ENCODE measurements around the gene TRPC4. TPM values are rescaled to one million over a fixed set of nuclear protein-coding genes. Genes with fewer than 3 reads are reported as not detected.

TRPC4 gene
- polyA plus RNA-seq, 3 donors = not detected

GRCh38 chr13:37652596-37652995 is 217.0 kb downstream of the TRPC4 start:
- no CpG with 5 or more reads among the region's 1 CpG for WGBS (ENCODE audit: insufficient coverage)
- Histone ChIP-seq H3K27ac (ENCODE audit: low read depth in 1 of 2, low read length in 2 of 2) (no peak overlapping the region), H3K9ac (ENCODE audit: insufficient read depth, low read length, poor library complexity, severe bottlenecking) (no peak overlapping the region), H4K20me1 (ENCODE audit: insufficient read depth, low read length) (no peaks in the 10 kb centered on the region), H3K4me2 (replicated peaks; ENCODE audit: extremely low read depth, low read length, poor library complexity, severe bottlenecking) (no peak overlapping the region), H2AFZ (ENCODE audit: insufficient read depth, low read depth, low read length, poor library complexity, severe bottlenecking) (no peak overlapping the region), H3K9me3 (replicated peaks in 1 of 2; ENCODE audit: control insufficient read depth in 1 of 2, insufficient read depth in 1 of 2, low read length in 2 of 2) (no peaks in the 10 kb centered on the region), H3K79me2 (ENCODE audit: insufficient read depth, low read length) (no peaks in the 10 kb centered on the region), H3K4me1 (ENCODE audit: control insufficient read depth in 1 of 2, insufficient read depth in 2 of 2, low read length in 2 of 2) (no peaks in the 10 kb centered on the region), H3K27me3 (ENCODE audit: control insufficient read depth in 2 of 2, insufficient read depth in 2 of 2, low read length in 2 of 2) (no peaks in the 10 kb centered on the region), H3K36me3 (replicated peaks in 1 of 2; ENCODE audit: control insufficient read depth in 1 of 2, insufficient read depth in 2 of 2, low read length in 2 of 2) (no peaks in the 10 kb centered on the region), H3K4me3 (replicated peaks in 1 of 3; ENCODE audit: low read depth in 2 of 3, low read length in 3 of 3) (no peak overlapping the region)
- H3K27me3 Mint-ChIP-seq (ENCODE audit: low read depth in 3 of 3) = no peaks in the 10 kb centered on the region
- H3K4me1 Mint-ChIP-seq = no peaks in the 10 kb centered on the region
- no peak for DNase-seq
- no peak for TF ChIP-seq CTCF (IDR thresholded peaks at IDR 0.05)
- intact Hi-C loops (cut with micrococcal nuclease) = no loop called here
- peaks cover 0 to 3% (median 0%) of the 10 kb centered on the region in 7 donors for H3K9me3 Mint-ChIP-seq
- no peak overlapping the region for H3K27ac Mint-ChIP-seq
- no peak overlapping the region for H3K4me3 Mint-ChIP-seq
- no peaks in the 10 kb centered on the region for H3K36me3 Mint-ChIP-seq

- TF ChIP-seq CTCF (IDR thresholded peaks at IDR 0.05) = no peak
- Mint-ChIP-seq H3K4me3 (no peak overlapping the region), H3K36me3 (no peaks in the 10 kb centered on the region), H3K9me3 (peaks cover 0 to 3% (median 0%) of the 10 kb centered on the region in 7 donors), H3K4me1 (no peaks in the 10 kb centered on the region), H3K27me3 (ENCODE audit: low read depth in 3 of 3) (peaks cover 0 to 1% (median 0%) of the 10 kb centered on the region in 3 donors), H3K27ac (no peak overlapping the region)
- Histone ChIP-seq H3K9me3 (replicated peaks in 1 of 2; ENCODE audit: control insufficient read depth in 1 of 2, insufficient read depth in 1 of 2, low read length in 2 of 2) (no peaks in the 10 kb centered on the region), H2AFZ (ENCODE audit: insufficient read depth, low read depth, low read length, poor library complexity, severe bottlenecking) (no peak overlapping the region), H3K4me2 (replicated peaks; ENCODE audit: extremely low read depth, low read length, poor library complexity, severe bottlenecking) (no peak overlapping the region), H3K4me3 (replicated peaks in 1 of 3; ENCODE audit: low read depth in 2 of 3, low read length in 3 of 3) (no peak overlapping the region), H3K4me1 (ENCODE audit: control insufficient read depth in 1 of 2, insufficient read depth in 2 of 2, low read length in 2 of 2) (no peaks in the 10 kb centered on the region), H3K36me3 (replicated peaks in 1 of 2; ENCODE audit: control insufficient read depth in 1 of 2, insufficient read depth in 2 of 2, low read length in 2 of 2) (no peaks in the 10 kb centered on the region), H3K9ac (ENCODE audit: insufficient read depth, low read length, poor library complexity, severe bottlenecking) (no peak overlapping the region), H4K20me1 (ENCODE audit: insufficient read depth, low read length) (no peaks in the 10 kb centered on the region), H3K79me2 (ENCODE audit: insufficient read depth, low read length) (no peaks in the 10 kb centered on the region), H3K27me3 (ENCODE audit: control insufficient read depth in 2 of 2, insufficient read depth in 2 of 2, low read length in 2 of 2) (no peaks in the 10 kb centered on the region), H3K27ac (ENCODE audit: low read depth in 1 of 2, low read length in 2 of 2) (no peak overlapping the region)
- WGBS (ENCODE audit: insufficient coverage) = no CpG with 5 or more reads among the region's 1 CpG
- no peak for DNase-seq
- intact Hi-C loops (cut with micrococcal nuclease) = no loop called here
Observed at GRCh38 chr13:37651891-37652290, 217.7 kb downstream of the TRPC4 start.

Data from CD14-positive monocyte (primary cell).